Activated T-helper 2 cell treated with anti-CD3 and anti-CD28 coated beads, Interferon-gamma antibody, Interleukin-2, Interleukin-4, amounts not matched to agents 10 μg/mL and 5 μg/mL and 100 μg/mL, durations not matched to agents 14 hours and 24 hours and 36 hours (primary cell): ENCODE results near the gene LIPE. TPM values are rescaled to one million over a fixed set of nuclear protein-coding genes. Genes with fewer than 3 reads are reported as not detected.

Source experiments
- DNase-seq: peaks from one replicate; pipeline ENCODE4 v3.0.0; 2021; ENCODE audit warnings: low spot score
- H3K27ac Mint-ChIP-seq: one replicate; pipeline ENCODE4 v1.8.0; 2021; ENCODE audit warnings: mixed read lengths
- H3K27me3 Mint-ChIP-seq: one replicate; pipeline ENCODE4 v1.8.0; 2021; ENCODE audit warnings: low read depth, mixed read lengths
- H3K36me3 Mint-ChIP-seq: one replicate; pipeline ENCODE4 v1.8.0; 2021; ENCODE audit warnings: low read depth, mixed read lengths
- H3K4me1 Mint-ChIP-seq: one replicate; pipeline ENCODE4 v1.8.0; 2021; ENCODE audit warnings: low read depth, mixed read lengths
- H3K4me3 Mint-ChIP-seq: one replicate; pipeline ENCODE4 v1.8.0; 2021; ENCODE audit warnings: low read depth, mild to moderate bottlenecking, moderate library complexity, mixed read lengths
- H3K9me3 Mint-ChIP-seq: one replicate; pipeline ENCODE4 v1.8.0; 2021; ENCODE audit warnings: mixed read lengths
- intact Hi-C: fragments of 100-400 bp; cut with micrococcal nuclease; formaldehyde crosslinking; loops from one replicate; pipeline ENCODE4 v1.15.1; 2023
- total RNA-seq: library from RNA; stranded (reverse); gene quantifications from 2 replicates; pipeline ENCODE4 v1.2.3, GENCODE V29; 2022

The LIPE gene
- total RNA-seq, 1 donor from 2014 or later, result 35.2 TPM

- Mint-ChIP-seq H3K4me1 (no peaks in the 10 kb centered on the region), H3K4me3 (no peak overlapping the region), H3K9me3 (no peaks in the 10 kb centered on the region), H3K27me3 (no peaks in the 10 kb centered on the region), H3K36me3 (peaks cover 9% of the 10 kb centered on the region), H3K27ac (no peak overlapping the region)
- intact Hi-C loops, result no loop called here
- DNase-seq, result no peak
These were observed 63.4 kb downstream of the LIPE start for GRCh38 chr19:42363614-42364346.

- intact Hi-C loops, result no loop called here
- no peaks in the 10 kb centered on the region for H3K27me3 Mint-ChIP-seq
- no peak for DNase-seq
- H3K36me3 Mint-ChIP-seq, result peaks cover 9% of the 10 kb centered on the region
- H3K4me3 Mint-ChIP-seq, result no peak overlapping the region
- no peak overlapping the region for H3K27ac Mint-ChIP-seq
- no peaks in the 10 kb centered on the region for H3K4me1 Mint-ChIP-seq
- no peaks in the 10 kb centered on the region for H3K9me3 Mint-ChIP-seq
These were observed 64.2 kb downstream of the LIPE start for GRCh38 chr19:42362891-42363440.

GRCh38 chr19:42362342-42362741, 64.8 kb downstream of the LIPE start:
- peaks cover 9% of the 10 kb centered on the region for H3K36me3 Mint-ChIP-seq
- intact Hi-C loops, result no loop called here
- no peak overlapping the region for H3K4me3 Mint-ChIP-seq
- H3K4me1 Mint-ChIP-seq, result no peaks in the 10 kb centered on the region
- H3K27ac Mint-ChIP-seq, result no peak overlapping the region
- H3K27me3 Mint-ChIP-seq, result no peaks in the 10 kb centered on the region
- H3K9me3 Mint-ChIP-seq, result no peaks in the 10 kb centered on the region
- DNase-seq, result no peak

- no peak overlapping the region for H3K27ac Mint-ChIP-seq
- no peaks in the 10 kb centered on the region for H3K9me3 Mint-ChIP-seq
- peaks cover 9% of the 10 kb centered on the region for H3K36me3 Mint-ChIP-seq
- no peak for DNase-seq
- H3K27me3 Mint-ChIP-seq, result no peaks in the 10 kb centered on the region
- no peaks in the 10 kb centered on the region for H3K4me1 Mint-ChIP-seq
- no peak overlapping the region for H3K4me3 Mint-ChIP-seq
- intact Hi-C loops, result no loop called here
These were observed 65.7 kb downstream of the LIPE start for GRCh38 chr19:42361545-42361910.

GRCh38 chr19:42360787-42361544, 66.2 kb downstream of the LIPE start:
- Mint-ChIP-seq H3K4me3 (no peak overlapping the region), H3K27me3 (no peaks in the 10 kb centered on the region), H3K9me3 (no peaks in the 10 kb centered on the region), H3K27ac (no peak overlapping the region), H3K4me1 (no peaks in the 10 kb centered on the region), H3K36me3 (peaks cover 9% of the 10 kb centered on the region)
- intact Hi-C loops, result no loop called here
- no peak for DNase-seq

- no peak for DNase-seq
- intact Hi-C loops, result no loop called here
- Mint-ChIP-seq H3K27me3 (no peaks in the 10 kb centered on the region), H3K27ac (no peak overlapping the region), H3K4me1 (no peaks in the 10 kb centered on the region), H3K36me3 (no peaks in the 10 kb centered on the region), H3K9me3 (no peaks in the 10 kb centered on the region), H3K4me3 (no peak overlapping the region)
These were observed 69.9 kb downstream of the LIPE start for GRCh38 chr19:42357290-42357689.

GRCh38 chr19:42356686-42357085, 70.5 kb downstream of the LIPE start:
- no peaks in the 10 kb centered on the region for H3K9me3 Mint-ChIP-seq
- intact Hi-C loops, result no loop called here
- no peaks in the 10 kb centered on the region for H3K36me3 Mint-ChIP-seq
- no peak for DNase-seq
- no peaks in the 10 kb centered on the region for H3K27me3 Mint-ChIP-seq
- H3K4me1 Mint-ChIP-seq, result no peaks in the 10 kb centered on the region
- no peak overlapping the region for H3K27ac Mint-ChIP-seq
- H3K4me3 Mint-ChIP-seq, result no peak overlapping the region

GRCh38 chr19:42355896-42356295, 71.3 kb downstream of the LIPE start:
- H3K27ac Mint-ChIP-seq, result no peak overlapping the region
- H3K36me3 Mint-ChIP-seq, result no peaks in the 10 kb centered on the region
- DNase-seq, result no peak
- no peaks in the 10 kb centered on the region for H3K9me3 Mint-ChIP-seq
- H3K4me1 Mint-ChIP-seq, result no peaks in the 10 kb centered on the region
- no peak overlapping the region for H3K4me3 Mint-ChIP-seq
- H3K27me3 Mint-ChIP-seq, result no peaks in the 10 kb centered on the region
- intact Hi-C loops, result no loop called here

- Mint-ChIP-seq H3K4me3 (no peak overlapping the region), H3K36me3 (no peaks in the 10 kb centered on the region), H3K4me1 (no peaks in the 10 kb centered on the region), H3K9me3 (no peaks in the 10 kb centered on the region), H3K27me3 (no peaks in the 10 kb centered on the region), H3K27ac (no peak overlapping the region)
- intact Hi-C loops, result no loop called here
- no peak for DNase-seq
These were observed 73.7 kb downstream of the LIPE start for GRCh38 chr19:42353341-42354015.

- H3K27ac Mint-ChIP-seq, result no peak overlapping the region
- DNase-seq, result no peak
- intact Hi-C loops, result no loop called here
- H3K36me3 Mint-ChIP-seq, result no peaks in the 10 kb centered on the region
- H3K4me3 Mint-ChIP-seq, result no peak overlapping the region
- H3K9me3 Mint-ChIP-seq, result no peaks in the 10 kb centered on the region
- no peaks in the 10 kb centered on the region for H3K4me1 Mint-ChIP-seq
- H3K27me3 Mint-ChIP-seq, result no peaks in the 10 kb centered on the region
These were observed 74.6 kb downstream of the LIPE start for GRCh38 chr19:42352301-42353259.
